Inflammatory macrophage (primary cell): Measurements from ENCODE around the gene UBE2K.
"Not testable (repeated sequence)": the region's sequence is repeated elsewhere in the genome, so short reads cannot be mapped to it uniquely, and the experiment has no call there.

Experiments
- DNase-seq, 2 donors: peaks; one replicate each; pipeline ENCODE4 v3.0.0-alpha.2; 2020 to 2022
- total RNA-seq, 18 experiments: gene quantifications; one replicate each; lab custom pipeline; 2026; ENCODE audit warnings: mixed read lengths in 6 of 18, inconsistent platforms in 2 of 18; lab: John Stamatoyannopoulos, UW

UBE2K gene
- total RNA-seq, result 16.8 to 86.0 (median 55.3) reads per million in 18 experiments

GRCh38 chr4:39697740-39698423 is at the start of gene UBE2K:
UBE2K (plus strand) TSS chr4:39698136; CDS start chr4:39698328, 192 bp downstream.
- DNase-seq, result peak; percentile 94 to 97

GRCh38 chr4:39648213-39648612 is 49.7 kb upstream of the UBE2K start:
- DNase-seq, result no peak

GRCh38 chr4:39648827-39649558 is 48.9 kb upstream of the UBE2K start:
- no peak for DNase-seq

DNA sequence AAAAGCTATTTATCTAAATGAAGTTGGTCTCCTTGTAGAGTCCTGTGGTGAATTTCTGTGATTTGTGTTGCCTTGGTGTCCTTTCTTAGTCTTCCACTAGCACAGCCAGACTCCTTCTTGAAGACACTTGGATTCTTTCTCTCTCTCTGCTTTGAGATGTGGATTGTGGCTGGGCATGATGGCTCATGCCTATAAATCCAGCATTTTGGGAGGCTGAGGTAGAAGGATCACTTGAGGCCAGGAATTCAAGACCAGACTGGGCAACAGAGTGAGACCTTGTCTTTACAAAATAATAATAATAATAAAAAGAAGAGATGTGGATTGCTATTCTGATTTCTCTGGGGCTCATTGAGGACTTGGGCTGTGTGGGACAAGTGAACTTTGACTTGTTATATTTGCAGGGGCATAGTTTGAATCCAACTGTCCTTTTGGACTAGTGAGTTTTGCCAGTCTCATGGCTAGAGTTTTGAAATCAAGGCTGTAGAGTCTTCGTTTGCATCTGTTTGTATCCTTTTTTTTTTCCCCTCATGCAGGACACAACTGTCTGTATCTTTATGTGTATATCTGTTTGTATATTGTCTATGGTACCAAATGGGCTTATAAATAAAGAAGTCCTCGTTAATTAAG is 48.2 kb upstream of the UBE2K start:
- DNase-seq, result no peak

DNA sequence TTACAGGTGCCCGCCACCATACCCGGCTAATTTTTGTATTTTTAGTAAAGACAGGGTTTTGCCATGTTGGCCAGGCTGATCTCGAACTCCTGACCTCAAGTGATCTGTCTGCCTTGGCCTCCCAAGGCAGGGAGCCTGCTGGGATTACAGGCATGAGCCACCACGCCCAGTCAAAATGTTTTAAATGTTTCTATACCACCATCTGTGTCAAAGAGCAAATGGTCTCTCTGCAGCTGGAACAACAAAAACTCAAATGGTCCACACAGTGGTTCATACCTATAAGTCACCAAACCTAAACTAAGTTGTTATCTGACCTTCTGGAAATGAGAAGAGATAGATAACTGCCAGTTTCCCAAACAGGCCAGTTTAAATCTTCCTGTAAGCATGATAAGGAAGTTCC is 46.4 kb upstream of the UBE2K start:
- not testable (repeated sequence) for DNase-seq

- DNase-seq, result no peak
Measured at GRCh38 chr4:39655211-39655610, 42.7 kb upstream of the UBE2K start.

DNA sequence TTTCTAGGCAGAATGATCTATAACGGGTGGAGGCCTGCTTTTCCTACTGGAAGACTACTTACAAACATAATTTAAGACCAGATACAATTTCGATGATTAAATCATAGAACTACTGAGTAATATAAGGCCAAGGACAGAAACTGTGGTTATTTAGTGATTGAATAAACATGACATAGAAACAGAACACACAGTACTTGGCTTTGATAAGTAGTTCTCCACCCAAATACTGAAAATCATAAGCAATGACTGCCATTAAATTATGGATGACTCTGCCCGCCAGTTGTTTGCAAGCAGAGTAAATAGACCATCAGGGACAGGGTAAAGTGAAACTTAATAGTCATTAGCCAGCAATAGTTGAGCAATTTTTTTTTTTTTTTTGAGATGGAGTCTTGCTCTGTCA is 42.1 kb upstream of the UBE2K start:
- no peak for DNase-seq

DNA sequence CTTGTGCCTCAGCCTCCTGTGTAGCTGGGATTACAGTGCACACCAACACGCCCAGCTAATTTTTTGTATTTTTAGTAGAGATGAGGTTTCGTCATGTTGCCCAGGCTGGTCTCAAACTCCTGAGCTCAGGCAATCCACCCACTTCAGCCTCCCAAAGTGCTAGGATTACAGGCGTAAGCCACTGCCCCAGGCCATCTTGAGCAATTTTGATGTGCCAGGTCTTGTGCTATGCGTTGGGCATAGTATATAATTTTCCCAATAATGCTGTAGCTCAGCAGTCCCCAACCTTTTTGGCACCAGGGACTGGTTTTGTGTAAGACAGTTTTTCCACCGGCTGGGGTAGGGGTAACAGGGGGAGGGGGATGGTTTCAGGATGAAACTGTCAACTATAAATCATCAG is 41.3 kb upstream of the UBE2K start:
- DNase-seq, result not testable (repeated sequence)

DNA sequence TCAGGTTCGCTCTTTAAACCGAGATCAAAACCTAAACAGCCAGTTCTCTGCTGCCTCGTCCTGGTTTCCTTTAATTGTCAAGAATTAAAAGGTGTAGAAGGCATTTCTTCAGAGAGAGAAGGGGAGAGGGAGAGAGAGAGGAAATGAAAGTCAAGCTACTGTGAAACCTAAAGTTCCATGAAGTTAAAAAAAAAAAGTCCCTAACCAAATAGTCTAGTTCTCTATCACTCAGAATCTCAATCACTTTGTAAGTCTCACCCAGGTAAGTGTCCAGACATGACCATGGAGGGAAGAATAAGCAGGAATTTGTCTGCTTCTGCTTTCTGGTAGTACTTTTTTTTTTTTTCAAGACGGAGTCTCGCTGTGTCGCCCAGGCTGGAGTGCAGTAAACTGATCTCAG is 40.5 kb upstream of the UBE2K start:
- DNase-seq, result peak in 1 of 2 donors; percentile 3

GRCh38 chr4:39658756-39659155 is 39.2 kb upstream of the UBE2K start:
- DNase-seq, result peak in 1 of 2 donors; percentile 30

DNA sequence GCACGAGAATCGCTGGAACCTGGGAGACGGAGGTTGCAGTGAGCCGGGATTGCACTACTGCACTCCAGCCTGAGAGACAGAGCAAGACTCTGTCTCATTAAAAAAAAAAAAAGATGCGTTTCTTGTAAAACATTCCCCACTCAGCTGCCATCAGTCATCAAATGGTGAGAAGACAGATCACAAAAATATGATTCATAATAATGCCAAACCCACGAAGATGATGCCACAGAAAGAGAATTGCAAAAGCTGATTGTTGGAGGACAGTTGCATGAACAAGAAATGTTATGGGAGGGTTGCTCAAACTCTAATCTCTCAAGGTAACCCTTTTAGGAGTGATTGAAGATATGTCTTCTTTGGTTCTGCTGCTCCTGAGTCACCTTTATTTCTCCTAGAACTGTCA is 37.9 kb upstream of the UBE2K start:
- DNase-seq, result peak; percentile 21 to 35

DNA sequence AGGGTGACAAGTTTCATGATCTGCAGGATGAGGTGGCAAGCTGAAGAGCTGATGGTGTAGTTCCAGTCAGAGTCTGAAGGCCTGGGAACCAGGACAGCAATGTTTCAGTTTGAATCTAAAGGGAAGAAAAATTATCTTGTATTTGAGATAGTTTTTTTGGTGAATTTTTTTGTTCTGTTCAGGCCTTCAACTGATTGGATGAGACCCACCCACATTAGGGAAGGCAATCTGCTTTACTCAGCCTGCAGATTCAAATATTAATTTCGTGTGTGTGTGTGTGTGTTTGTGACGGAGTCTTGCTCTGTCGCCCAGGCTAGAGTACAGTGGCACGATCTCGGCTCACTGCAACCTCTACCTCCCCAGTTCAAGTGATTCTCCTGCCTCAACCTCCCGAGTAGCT is 37.2 kb upstream of the UBE2K start:
- no peak for DNase-seq

DNA sequence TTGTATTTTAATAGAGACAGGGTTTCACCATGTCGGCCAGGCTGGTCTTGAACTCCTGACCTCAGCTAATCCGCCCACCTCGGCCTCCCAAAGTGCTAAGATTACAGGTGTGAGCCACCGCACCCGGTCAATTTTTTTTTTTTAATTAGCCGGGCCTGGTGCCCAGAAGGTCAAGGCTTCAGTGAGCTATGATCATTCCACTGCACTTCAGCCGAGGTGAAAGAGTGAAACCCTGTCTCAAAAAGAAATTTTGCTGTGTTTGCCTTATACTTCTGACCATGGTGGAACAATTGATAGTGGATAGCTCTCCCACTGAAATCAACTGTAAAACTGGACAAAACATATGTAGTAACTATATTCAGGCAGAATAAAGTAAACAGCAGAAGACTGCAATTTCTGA is 35.3 kb upstream of the UBE2K start:
- DNase-seq, result no peak

- DNase-seq, result no peak
Measured at GRCh38 chr4:39664828-39665731, 32.9 kb upstream of the UBE2K start.

DNA sequence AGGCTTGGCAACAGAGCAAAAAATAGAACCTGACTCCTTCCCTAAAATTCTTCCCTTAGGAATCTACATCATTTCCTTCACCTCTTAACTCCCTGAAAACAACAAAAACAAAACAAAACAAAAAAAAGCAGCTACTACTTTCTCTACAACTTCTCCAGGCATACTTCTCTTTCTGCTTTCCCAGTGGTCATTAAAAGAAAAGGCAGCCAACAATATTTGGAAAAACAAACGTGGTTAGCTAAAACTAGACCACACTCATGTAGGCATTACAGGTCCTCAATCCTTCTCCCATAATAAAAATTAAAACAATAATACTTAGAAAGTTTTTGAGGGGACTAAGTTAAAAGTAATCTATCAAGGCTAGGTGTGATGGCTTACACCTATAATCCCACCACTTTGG is 30.2 kb upstream of the UBE2K start:
- DNase-seq, result no peak

DNA sequence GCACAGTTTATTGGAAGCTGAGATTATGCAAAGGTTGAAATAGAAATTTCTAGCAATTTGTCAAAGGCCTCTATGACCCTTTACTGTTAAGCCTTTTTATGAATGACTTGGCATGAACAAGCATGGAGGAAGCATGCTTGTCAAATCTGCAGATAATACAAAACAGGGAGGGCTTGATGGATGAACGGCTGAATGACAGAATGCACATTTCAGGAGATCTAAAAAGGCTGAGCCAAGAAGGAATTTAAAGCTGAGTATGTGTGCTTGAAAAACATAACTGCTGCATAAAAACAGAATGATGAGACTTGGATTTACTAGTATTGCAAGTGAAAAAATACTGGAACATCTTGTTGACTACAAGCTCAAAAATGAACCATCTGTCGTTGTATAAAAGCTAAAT is 29.0 kb upstream of the UBE2K start:
- DNase-seq, result no peak

DNA sequence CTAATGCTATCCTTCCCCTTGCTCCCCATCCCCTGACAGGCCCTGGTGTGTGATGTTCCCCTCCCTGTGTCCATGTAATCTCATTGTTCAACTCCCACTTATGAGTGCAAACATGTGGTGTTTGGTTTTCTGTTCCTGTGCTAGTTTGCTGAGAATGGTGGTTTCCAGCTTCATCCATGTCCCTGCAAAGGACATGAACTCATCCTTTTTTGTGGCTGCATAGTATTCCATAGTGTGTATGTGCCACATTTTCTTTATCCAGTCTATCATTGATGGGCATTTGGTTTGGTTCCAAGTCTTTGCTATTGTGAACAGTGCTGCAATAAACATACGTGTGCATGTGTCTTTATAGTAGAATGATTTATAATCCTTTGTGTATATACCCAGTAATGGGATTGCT is 27.6 kb upstream of the UBE2K start:
- not testable (repeated sequence) for DNase-seq

- not testable (repeated sequence) for DNase-seq
Measured at GRCh38 chr4:39675681-39676080, 22.3 kb upstream of the UBE2K start.

- not testable (repeated sequence) for DNase-seq
Measured at GRCh38 chr4:39681003-39681402, 16.9 kb upstream of the UBE2K start.

GRCh38 chr4:39682138-39682537 is 15.8 kb upstream of the UBE2K start:
- peak; percentile 73 to 83 for DNase-seq

- no peak for DNase-seq
Measured at GRCh38 chr4:39685990-39686389, 11.9 kb upstream of the UBE2K start.

GRCh38 chr4:39687014-39687413 is 10.9 kb upstream of the UBE2K start:
- peak in 1 of 2 donors; percentile 12 for DNase-seq

DNA sequence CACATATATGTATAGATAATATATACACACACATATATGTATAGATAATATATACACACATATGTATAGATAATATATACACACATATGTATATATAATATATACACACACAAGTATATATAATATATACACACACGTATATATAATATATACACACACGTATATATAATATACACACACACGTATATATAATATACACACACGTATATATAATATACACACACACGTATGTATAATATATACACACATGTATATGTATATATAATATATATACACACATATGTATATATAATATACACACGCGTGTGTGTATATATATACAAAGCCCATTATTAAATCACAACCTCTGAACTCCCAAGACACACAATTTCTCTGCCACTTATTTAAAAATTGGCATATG is 8.0 kb upstream of the UBE2K start:
- no peak for DNase-seq
